22Rv1 (cell line): Measurements from ENCODE around the gene KCNH5.

ENCODE experiments used
- CTCF ChIP-seq: fragments of 450-650 bp; IDR thresholded peaks from 2 replicates; pipeline ENCODE4 v1.5.1; 2017; ENCODE audit warnings: mild to moderate bottlenecking
- ZFX ChIP-seq: fragments of 450-650 bp; IDR thresholded peaks from 2 replicates; pipeline ENCODE4 v1.6.1; 2017; ENCODE audit warnings: antibody characterized with exemption, borderline replicate concordance

DNA sequence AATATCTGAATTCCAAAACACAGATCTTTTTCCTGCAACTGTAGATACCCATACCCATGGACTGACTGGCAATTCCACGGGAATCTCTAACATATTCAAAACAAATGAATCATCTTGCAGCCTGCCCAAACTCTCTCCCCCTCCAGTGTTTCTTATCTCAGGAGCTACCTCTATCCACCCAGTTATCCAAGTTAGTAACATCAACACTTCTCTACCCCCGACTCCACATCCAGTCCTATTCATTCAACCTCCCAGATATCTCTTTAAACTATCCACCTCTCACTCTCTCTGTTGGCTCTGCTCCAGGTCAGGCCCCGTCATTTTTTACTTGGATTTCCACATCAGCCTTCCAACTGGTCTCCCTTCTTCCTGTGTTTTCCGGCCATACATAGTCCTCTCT, 6.7 kb upstream of the KCNH5 start:
- no peak for TF ChIP-seq CTCF
- no peak for TF ChIP-seq ZFX
